A673 (cell line): ENCODE data around the gene C2orf66.

Source experiments
- CTCF ChIP-seq: fragments of 300-800, 200-600 bp; sonication (generic); conservative IDR thresholded peaks from 2 replicates; pipeline ENCODE4 v1.5.1; 2017; ENCODE audit warnings: low read depth, mild to moderate bottlenecking, antibody characterized with exemption, low read length, moderate library complexity, mixed read lengths
- EZH2 ChIP-seq: fragments of 200-600 bp; sonication (generic); IDR thresholded peaks from 2 replicates; pipeline ENCODE4 v1.6.1; 2017; ENCODE audit warnings: borderline replicate concordance, low read depth, mild to moderate bottlenecking, mixed read lengths, antibody characterized with exemption, low read length; ENCODE audit not compliant: poor library complexity, severe bottlenecking

- TF ChIP-seq CTCF (no peak), EZH2 (no peak)
Measured at GRCh38 chr2:196839574-196839973, 30.4 kb upstream of the C2orf66 start.
